Measurements from ENCODE around the gene SAMD10.

Gene SAMD10

GRCh38 chr20:64024141-64024990 lies 44.9 kb upstream of the SAMD10 start:
- Histone ChIP-seq H3K9me3 (ENCODE audit: control insufficient read depth, low read length) (no peaks in the 10 kb centered on the region), H3K36me3 (ENCODE audit: control insufficient read depth, insufficient read depth, low read length) (no peaks in the 10 kb centered on the region), H3K4me1 (no peaks in the 10 kb centered on the region), H2AFZ (no peak overlapping the region), H3K27me3 (ENCODE audit: control insufficient read depth, insufficient read depth, low read length) (no peaks in the 10 kb centered on the region), H3K27ac (no peak overlapping the region), H3K79me2 (peaks cover 24% of the 10 kb centered on the region), H3K4me3 (ENCODE audit: low read depth, low read length) (no peak overlapping the region), H3K9ac (no peak overlapping the region), H3K4me2 (ENCODE audit: low read length) (no peak overlapping the region)
- no peak for TF ChIP-seq CTCF (IDR thresholded peaks at IDR 0.05)

GRCh38 chr20:64023361-64024140 lies 44.1 kb upstream of the SAMD10 start:
- H3K36me3 ChIP-seq (ENCODE audit: control insufficient read depth, insufficient read depth, low read length), result no peaks in the 10 kb centered on the region
- no peaks in the 10 kb centered on the region for H3K27me3 ChIP-seq (ENCODE audit: control insufficient read depth, insufficient read depth, low read length)
- H3K9ac ChIP-seq, result no peak overlapping the region
- no peak overlapping the region for H2AFZ ChIP-seq
- H3K27ac ChIP-seq, result no peak overlapping the region
- H3K4me1 ChIP-seq, result no peaks in the 10 kb centered on the region
- no peak overlapping the region for H3K4me3 ChIP-seq (ENCODE audit: low read depth, low read length)
- no peak overlapping the region for H3K4me2 ChIP-seq (ENCODE audit: low read length)
- H3K79me2 ChIP-seq, result peaks cover 25% of the 10 kb centered on the region
- H3K9me3 ChIP-seq (ENCODE audit: control insufficient read depth, low read length), result no peaks in the 10 kb centered on the region
- no peak for TF ChIP-seq CTCF (IDR thresholded peaks at IDR 0.05)

GRCh38 chr20:64022671-64023360 lies 43.4 kb upstream of the SAMD10 start:
- no peaks in the 10 kb centered on the region for H3K36me3 ChIP-seq (ENCODE audit: control insufficient read depth, insufficient read depth, low read length)
- H2AFZ ChIP-seq, result no peak overlapping the region

More at GRCh38 chr20:64022671-64023360, 43.4 kb upstream of the SAMD10 start:
- Histone ChIP-seq H3K79me2 (peaks cover 25% of the 10 kb centered on the region), H3K9ac (no peak overlapping the region), H3K4me2 (ENCODE audit: low read length) (no peak overlapping the region), H3K4me1 (no peaks in the 10 kb centered on the region), H3K4me3 (ENCODE audit: low read depth, low read length) (no peak overlapping the region), H3K9me3 (ENCODE audit: control insufficient read depth, low read length) (no peaks in the 10 kb centered on the region), H3K27me3 (ENCODE audit: control insufficient read depth, insufficient read depth, low read length) (no peaks in the 10 kb centered on the region), H3K27ac (no peak overlapping the region)
- no peak for TF ChIP-seq CTCF (IDR thresholded peaks at IDR 0.05)

Data from parathyroid adenoma (tissue), 2 donors.